NCI-H748 (cell line): ENCODE results near the gene MMP25.

ENCODE experiments used
- DNase-seq: peaks from one replicate; lab custom pipeline; 2025; ENCODE audit not compliant: unreplicated experiment; lab: John Stamatoyannopoulos, UW

MMP25 gene, protein sequence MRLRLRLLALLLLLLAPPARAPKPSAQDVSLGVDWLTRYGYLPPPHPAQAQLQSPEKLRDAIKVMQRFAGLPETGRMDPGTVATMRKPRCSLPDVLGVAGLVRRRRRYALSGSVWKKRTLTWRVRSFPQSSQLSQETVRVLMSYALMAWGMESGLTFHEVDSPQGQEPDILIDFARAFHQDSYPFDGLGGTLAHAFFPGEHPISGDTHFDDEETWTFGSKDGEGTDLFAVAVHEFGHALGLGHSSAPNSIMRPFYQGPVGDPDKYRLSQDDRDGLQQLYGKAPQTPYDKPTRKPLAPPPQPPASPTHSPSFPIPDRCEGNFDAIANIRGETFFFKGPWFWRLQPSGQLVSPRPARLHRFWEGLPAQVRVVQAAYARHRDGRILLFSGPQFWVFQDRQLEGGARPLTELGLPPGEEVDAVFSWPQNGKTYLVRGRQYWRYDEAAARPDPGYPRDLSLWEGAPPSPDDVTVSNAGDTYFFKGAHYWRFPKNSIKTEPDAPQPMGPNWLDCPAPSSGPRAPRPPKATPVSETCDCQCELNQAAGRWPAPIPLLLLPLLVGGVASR

DNA sequence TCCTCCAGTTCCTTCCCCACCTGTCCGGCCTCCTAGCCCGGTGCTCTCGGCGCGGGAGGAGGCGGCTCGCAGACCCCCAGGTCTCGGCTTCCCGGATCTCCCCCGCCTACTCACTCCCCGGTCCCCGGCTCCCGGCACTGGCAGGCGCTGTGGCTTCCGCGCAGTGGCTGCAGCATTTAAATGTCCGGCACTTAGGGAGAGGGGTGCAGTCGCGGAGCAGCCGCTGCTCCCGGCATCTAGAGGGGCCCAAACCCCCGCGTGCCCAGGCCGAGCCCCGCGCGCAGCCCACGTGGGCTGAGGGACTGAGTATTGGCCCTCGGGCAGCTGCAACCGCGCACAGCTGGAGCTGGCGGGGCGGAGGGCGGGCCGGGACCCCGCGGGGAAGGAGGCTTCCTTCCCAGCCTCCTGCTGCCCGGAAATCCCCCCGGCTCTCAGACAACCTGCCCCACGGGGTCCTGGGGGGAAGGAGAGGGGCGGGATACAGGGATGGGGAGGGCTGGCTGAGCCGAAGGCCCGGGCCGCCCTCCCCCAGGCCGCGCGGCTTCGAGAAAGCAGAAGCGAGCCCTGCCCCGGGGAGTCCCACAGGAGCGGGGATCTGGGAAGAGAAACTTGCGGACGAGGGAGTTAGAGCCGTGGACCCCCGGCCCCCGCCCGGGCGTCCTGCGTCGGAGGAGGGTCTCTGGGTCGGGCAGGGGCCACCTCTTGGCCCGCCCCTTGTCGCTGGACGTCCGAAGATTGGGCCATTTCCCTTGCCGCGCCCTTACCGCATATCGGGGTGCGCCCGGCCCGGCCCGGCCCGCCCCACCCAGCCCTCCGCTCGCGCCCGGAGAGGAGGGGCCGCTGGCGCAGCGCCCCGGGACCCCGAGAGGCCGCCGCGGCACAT, at the start of gene MMP25:
MMP25 (plus strand) TSS at position 804 of the 883 bp plus-strand sequence. CDS start 357 bp downstream, outside the sequence.
- peak; percentile 37 for DNase-seq

DNA sequence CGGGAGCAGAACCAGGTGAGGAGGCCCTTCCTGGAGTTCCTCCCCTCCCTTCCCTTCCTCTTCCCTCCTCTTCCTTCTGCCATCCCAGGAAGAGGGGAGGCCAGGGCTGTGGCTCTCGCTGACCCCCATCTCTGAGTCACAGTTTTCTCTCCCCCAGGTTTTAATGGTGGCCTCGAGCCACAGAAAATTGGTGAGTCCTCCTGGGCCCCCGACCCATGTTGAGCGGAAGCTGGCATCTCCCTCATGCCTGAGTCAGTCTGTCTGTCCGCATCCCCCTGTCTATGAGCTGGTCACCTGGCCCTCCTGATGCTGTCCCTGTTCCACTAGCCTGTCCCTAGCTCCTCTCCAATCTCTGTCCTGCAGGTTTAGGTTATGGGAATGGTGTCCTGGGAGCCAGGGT, 46.4 kb upstream of the MMP25 start:
- no peak for DNase-seq

DNA sequence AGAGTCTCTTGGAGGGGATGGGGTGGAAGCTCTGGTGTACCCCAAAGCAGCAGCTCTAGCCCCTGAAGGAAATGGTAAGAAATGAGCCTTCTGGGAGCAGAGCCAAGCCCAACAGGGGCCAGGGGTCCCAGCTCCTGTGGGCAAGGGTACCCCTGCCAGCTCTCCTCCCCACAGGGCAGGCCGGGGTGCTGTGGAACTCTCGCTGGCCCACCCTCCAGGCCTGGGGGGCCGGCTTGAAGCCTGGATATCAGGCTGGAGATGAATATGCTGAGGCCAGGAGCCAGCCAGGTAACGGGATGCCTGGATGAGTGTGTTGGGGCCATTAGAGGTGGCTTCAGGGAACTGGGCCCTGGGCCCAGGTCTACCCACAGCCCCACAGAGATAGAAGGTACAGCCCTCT, 45.8 kb upstream of the MMP25 start:
- DNase-seq: no peak

DNA sequence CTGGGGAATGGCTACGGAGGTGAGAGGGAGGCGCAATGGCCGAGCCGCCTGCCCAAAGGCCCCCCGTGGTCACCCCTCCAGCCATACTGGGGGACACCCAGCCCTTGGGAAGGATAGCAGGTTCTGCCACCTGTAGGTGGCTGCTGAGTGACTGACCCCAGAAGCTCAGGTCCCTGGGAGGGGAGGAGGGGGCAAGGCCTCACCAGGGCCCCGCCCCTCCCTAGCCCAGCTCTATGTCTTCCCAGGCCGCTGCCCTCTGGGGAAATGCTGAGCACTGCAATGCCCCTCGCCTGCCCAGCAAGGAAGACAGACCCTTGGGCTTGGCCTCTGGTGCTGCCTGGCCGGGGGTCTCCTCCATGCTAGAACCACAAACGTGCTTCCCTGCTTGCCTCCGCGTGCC, 45.0 kb upstream of the MMP25 start:
- DNase-seq: no peak

DNA sequence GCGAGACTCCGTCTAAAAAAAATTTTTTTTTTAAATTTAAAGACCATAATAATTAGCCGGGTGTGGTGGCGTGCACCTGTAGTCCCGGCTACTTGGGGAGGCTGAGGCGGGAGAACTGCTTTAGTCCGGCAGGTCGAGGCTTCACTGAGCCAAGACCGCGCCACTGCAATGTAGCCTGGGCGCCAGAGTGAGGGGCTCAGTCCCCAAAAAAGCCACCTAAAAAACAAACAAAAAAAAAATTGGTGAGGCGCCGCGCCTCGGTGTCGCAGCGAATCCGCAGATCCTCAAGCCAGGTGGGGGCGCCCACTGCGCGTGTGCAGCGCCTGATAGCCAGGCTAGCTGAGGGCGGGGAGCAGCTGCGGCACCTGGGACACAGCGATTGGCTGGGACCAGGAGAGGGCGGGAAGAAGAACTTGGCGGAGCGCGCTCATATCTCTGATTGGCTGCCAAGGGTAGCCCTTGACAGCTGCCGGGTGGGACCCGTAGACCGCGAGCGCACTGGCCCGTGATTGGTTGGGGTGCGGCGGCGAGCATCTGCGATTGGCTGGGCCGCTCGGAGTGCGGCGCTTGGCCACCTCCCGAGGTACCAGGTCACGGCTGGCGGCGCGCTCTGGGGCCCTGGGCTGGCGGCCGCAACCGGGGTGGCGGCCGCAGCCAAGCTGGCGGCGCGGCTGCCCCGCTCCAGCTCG, 42.6 kb upstream of the MMP25 start:
- DNase-seq: peak; percentile 98

DNA sequence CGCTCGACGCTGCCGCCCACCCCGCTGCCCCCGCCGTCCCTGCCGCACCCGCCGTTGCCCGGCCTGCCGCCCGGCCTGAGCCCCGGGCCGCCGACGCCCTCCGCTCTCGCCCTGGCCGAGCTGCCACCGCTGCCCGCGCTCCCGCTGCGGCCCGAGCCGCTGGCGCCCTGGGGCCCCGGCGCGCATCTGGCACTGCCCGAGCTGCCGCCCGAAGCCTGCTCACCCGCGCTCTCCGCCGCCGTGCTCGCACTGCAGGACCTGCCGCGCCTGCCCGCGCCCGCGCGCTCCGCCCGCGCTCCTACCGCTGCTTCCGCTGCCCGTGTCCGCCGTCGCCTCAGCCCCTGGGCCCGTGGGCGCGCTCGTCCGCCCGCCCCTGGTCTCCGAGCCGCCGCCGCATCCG, 42.0 kb upstream of the MMP25 start:
- peak; percentile 54 for DNase-seq

DNA sequence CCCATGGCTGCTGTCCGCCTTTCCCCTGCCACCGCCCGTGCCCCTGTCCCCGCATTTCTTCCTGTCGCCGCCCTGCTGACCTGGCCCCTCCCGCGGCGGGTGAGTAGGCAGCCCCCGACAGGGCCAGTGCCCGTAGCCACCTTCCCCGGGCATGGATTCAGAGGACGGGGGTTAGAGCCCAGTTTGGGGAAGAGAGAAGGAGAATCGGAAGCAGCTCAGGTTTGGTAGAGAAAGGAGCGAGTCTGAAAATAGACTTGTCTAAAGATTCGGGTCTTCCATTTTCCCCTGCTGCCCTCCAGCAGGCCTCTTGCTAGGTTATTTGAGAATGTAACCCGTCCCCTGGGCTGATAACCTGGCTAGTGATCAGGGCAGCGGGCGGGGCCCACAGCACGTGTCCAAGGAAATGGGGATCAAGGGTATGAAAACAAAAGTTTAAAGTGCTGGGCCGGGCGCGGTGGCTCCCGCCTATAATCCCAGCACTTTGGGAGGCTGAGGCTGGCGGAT, 41.5 kb upstream of the MMP25 start:
- DNase-seq: peak; percentile 43

DNA sequence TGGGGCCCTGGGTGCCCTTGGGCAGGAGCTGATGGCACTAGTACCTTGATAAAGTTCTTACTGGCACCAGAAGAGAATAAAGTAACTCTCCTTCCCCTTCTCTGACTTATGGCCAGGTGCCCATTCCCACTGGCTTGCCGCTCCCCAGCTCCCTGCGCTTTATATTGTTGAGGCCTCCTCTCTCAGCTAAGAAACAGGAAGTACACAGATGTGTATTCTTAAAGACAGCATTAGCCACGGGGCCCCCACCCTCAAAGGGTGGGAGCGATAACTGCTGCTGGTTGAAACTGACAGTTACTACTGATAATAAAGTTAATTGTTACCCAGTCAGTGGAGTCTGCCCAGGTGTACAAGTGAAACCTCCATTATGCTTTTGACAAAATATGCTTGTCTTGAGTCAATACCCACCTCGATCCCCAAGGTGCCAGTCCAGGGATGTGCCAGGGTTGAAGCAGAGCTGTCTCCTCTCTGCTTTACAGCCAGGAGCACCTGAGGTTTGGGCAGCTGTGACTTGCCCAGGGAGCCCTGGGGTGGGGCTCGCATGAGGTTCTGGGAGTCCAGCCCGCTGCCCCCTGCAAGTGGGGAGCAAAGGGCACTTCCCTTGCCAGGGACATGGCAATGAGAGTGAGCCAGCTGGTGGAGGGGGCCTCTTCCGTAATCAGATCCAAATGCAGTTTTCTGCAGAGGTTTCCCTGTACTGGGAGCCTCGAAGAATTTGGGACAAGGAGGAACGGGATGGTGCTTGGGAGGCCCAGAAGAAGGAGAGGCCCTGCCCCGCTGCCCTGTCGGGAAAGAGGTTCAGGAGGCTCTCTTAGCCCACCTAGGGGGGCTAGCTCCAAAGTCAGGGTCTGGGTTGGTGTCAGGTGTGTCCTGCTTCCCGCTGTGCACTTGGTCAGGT, 39.1 kb upstream of the MMP25 start:
- DNase-seq: no peak

DNA sequence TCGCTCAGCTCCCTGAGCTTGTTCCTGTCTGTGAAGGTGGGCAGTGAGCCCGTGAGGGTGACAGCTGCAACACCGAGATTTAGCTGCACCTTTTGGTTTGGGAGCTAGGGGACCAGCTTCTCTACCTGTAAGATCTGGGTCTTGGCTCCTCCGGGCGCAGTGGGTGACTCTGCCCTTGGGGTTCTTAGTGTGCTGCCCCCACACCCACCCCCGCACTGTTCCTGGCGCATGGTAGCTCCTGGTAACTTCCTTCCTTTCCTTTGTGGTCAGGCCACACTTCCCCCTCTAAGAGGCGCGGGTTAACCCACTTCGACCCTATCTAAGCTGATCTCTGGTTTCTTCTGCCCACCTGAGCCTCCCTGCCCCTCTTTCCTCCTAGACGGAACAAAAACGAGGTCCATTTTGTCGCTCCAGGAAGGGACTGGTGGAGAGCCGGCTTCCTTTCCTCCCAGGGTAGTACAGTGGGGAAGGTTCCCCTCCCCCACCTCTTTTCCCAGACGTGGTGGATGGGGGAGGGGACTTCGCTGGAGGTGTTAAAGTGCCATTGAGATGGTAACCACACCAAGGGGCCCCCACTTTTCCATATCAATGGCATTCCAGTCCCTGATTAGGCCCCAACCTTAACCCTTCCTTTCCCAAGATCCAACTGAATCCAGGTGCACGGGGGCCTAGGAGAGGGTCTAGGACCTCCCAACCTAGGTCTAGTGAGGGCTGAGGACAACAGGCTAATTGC, 38.2 kb upstream of the MMP25 start:
- no peak for DNase-seq

DNA sequence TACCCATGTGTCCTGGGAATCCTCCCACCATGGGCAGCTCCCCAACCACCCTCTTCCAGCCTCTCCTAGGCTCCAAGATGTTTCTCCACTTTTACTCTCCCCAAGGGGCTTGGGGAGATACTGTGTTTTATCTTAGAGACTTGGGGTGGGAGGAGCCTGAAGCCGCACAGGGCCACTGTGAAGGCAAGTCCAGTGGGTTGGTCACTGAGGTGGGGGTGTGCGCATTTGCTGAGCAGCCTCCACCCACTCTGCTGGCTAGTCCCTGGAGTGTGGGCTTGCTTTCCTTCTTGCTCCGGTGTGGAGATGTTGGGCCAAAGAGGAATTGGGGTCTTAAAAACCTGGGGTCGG, 37.7 kb upstream of the MMP25 start:
- DNase-seq: no peak

DNA sequence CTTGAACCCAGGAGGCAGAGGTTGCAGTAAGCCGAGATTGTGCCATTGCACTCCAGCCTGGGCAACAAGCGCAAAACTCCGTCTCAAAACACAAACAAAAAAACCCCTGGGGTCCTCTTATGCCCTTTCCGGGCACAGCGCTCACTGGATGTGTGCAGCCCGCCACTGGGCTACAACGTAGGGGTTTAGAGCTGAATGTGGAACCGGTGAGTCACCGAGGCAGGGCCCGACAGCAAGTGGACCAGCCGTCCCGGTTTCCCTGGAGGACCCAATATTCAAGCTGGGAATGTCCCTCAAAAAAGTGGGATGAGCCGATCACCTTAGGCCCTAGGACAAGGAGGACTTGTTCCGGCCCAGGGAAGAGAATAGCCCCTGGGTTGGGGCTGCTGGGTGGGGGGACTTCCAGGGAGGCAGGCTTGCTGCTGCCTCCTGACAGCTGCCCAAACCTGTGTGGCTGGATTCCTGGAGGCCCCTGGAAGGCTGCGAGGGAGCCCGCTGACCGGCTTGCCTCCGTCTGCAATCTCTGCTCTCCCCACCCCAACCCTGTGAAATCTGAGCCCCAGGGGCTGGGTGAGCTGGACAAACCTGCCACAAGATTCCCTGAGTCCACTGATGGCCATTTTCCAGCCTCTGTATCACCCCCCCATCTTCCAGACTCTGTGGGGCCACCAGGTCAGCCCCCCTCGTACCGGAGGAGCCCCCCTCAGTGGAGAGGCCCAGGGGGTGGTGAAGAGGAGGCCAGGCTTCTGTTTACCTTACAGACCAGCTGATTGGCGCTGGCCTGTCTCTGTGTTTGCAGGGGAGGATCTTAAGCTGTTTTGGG, 36.6 kb upstream of the MMP25 start:
- peak; percentile 27 for DNase-seq

DNA sequence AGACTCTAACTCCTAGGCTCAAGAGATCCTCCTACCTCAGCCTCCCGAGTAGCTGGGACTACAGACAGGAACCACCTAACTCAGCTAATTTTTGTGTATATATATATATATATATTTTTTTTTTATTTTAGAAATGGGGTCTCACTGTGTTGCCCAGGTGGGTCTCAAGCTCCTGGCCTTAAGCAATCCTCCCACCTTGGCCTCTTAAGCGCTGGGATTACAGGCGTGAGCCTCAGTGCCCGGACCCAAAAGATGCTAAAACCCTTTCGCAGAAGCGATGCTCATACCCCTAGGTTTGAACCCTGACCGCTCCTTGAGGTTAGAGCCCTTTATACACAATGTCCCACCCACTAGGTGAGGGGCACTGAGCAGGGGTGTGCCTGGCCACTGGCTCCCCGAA, 35.9 kb upstream of the MMP25 start:
- DNase-seq: no peak

DNA sequence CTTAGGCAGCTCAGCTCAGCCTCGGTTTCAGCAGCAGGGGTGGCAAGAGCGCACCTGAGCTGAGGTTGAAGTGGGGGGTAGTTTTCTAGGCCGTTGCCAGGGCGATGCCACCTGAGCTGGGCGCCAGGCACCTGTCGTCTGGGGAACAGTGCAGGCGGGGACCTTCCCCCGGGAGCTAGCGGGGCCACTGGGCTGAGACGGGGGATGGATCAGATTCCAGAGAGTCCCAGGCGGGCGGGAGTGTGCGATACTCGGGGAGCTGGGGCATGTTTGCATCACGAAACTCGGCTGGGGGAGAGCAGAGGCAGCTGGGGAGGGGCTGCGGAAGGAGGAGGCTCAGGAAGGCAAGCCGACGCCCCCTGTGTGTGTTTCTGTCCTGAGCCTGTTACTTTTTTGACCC, 34.1 kb upstream of the MMP25 start:
- peak; percentile 76 for DNase-seq

DNA sequence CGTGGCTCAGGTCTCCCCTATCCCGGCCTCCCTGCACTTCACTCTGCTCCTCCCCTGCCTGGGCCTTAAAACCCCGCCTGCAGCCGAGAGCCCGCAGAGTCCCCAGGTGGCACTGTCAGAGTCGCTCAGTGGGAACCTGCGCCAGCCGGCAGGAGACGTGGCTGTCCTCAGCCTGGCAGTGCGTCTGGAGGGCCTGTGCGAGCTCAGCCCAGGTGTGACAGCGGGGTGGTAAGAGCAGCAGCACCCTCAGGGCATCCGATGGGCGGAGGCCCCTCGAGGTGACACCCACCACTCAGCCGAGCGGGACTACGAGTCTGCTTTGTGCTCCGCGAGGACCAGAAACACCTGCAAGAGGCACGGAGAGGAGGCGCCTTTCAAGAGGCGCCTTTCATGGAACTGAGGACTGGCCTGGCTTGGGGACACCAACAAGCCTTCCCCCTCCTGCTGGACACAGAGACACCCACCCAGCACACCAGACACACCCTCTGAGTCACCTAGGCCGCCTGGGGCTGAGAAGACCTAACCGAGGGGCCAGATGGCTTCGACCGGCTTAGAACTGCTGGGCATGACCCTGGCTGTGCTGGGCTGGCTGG, 33.4 kb upstream of the MMP25 start, which contains the start of gene CLDN9:
CLDN9 (plus strand) TSS at position 96 of the 593 bp plus-strand sequence; CDS start at position 536, 440 bp downstream.
- DNase-seq: peak; percentile 47

DNA sequence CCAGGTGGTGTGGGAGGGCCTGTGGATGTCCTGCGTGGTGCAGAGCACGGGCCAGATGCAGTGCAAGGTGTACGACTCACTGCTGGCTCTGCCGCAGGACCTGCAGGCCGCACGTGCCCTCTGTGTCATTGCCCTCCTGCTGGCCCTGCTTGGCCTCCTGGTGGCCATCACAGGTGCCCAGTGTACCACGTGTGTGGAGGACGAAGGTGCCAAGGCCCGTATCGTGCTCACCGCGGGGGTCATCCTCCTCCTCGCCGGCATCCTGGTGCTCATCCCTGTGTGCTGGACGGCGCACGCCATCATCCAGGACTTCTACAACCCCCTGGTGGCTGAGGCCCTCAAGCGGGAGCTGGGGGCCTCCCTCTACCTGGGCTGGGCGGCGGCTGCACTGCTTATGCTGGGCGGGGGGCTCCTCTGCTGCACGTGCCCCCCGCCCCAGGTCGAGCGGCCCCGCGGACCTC, 32.8 kb upstream of the MMP25 start:
- no peak for DNase-seq

DNA sequence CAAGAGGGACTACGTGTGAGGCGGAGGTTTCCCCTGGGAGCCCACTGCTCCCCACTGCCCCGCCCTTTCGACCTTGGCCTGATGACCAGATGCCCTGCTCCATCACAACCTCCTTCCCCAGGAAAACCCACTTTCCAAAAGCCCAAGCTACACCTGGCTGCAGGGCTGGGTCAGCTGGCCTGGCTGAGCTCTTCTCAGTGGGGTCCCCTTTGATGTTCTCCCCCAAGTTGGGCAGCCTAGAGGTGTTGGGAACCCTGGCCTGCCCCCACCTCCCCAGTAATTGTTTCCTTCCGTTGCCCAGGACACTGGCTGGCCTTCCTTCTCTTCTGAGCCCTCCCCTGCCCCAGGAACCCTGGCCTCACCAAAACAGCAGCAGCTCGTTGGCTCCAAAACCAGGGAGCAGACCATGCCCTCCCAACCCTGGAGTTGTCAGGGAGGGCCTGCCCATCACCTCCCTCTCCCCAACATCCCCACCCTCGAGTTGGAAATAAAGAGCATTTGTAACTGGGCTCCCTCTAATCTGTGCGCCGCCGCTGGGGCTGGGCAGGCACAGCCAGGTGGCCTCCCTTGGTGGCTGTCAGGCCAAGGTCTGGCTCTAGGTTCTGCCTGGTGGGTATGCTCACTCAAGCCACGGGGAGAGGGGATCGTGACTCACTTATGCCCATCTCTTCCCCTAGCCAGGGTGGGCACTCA, 32.2 kb upstream of the MMP25 start:
- no peak for DNase-seq

DNA sequence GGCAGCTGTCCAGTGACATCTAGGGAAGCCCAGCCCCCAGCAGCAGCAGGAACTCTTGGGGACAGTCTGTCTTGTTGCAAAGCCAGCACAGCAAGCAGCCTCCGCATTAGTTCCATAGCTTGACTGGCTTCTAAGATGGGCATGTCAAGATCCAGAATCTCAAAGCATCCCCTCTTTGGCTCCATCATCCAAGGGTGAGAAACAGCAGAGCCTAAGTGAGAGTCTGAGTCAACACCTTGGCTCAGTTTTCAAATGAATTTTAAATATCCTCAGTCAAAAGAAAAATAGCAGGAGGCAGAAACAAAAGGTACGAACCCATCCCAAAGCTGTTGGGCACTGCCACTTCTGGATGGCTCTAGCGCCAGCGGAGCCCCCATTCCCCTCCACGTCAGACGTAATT, 31.4 kb upstream of the MMP25 start:
- no peak for DNase-seq
